ENCODE measurements around the gene CDHR3.

- TF ChIP-seq CTCF (conservative IDR thresholded peaks at IDR 0.05 in 1 of 2, IDR thresholded peaks at IDR 0.05 in 1 of 2; ENCODE audit: low read depth in 1 of 2, low read length in 2 of 2) (no peak), EZH2 (IDR thresholded peaks at IDR 0.05; ENCODE audit: low read length, missing control alignments) (no peak)
These were observed 79.1 kb downstream of the CDHR3 start for GRCh38 chr7:106042196-106042611.

All from fibroblast of lung (primary cell).